Measurements from ENCODE around the gene GORASP2. TPM values are rescaled to one million over a fixed set of nuclear protein-coding genes. Genes with fewer than 3 reads are reported as not detected.

Gene GORASP2
- total RNA-seq, 4 donors from 2014 or later: 30.6 to 45.2 (median 35.3) TPM

- Histone ChIP-seq H3K27ac (peak overlapping the region; percentile 72 to 84 (median 78)), H3K36me3 (no peaks in the 10 kb centered on the region), H3K4me3 (peak overlapping the region; percentile 54 to 78 (median 70)), H3K9me3 (no peaks in the 10 kb centered on the region), H3K4me1 (peaks cover 0 to 9% (median 0%) of the 10 kb centered on the region in 4 donors), H3K27me3 (no peaks in the 10 kb centered on the region)
- TF ChIP-seq POLR2A (IDR thresholded peaks at IDR 0.05) (peak; percentile 36 to 42), CTCF (IDR thresholded peaks at IDR 0.05) (peak; percentile 85 to 99 (median 95))
- DNase-seq: peak; percentile 85 to 94 (median 94)
These were observed 44.6 kb downstream of the GORASP2 start for GRCh38 chr2:170973492-170974303.

- no peak for TF ChIP-seq CTCF (IDR thresholded peaks at IDR 0.05)
- TF ChIP-seq POLR2A (IDR thresholded peaks at IDR 0.05): no peak
- H3K27me3 ChIP-seq: no peaks in the 10 kb centered on the region
- no peak for DNase-seq
- peak overlapping the region in 1 of 4 donors; percentile 84 for H3K27ac ChIP-seq
- H3K9me3 ChIP-seq: no peaks in the 10 kb centered on the region
- H3K4me3 ChIP-seq: peak overlapping the region; percentile 54 to 78 (median 70)
- H3K36me3 ChIP-seq: no peaks in the 10 kb centered on the region
- peaks cover 0 to 9% (median 0%) of the 10 kb centered on the region in 4 donors for H3K4me1 ChIP-seq
These were observed 45.4 kb downstream of the GORASP2 start for GRCh38 chr2:170974304-170974993.

- Histone ChIP-seq H3K27ac (no peak overlapping the region), H3K4me3 (no peak overlapping the region), H3K4me1 (peaks cover 0 to 9% (median 0%) of the 10 kb centered on the region in 4 donors), H3K36me3 (no peaks in the 10 kb centered on the region), H3K9me3 (no peaks in the 10 kb centered on the region), H3K27me3 (no peaks in the 10 kb centered on the region)
- TF ChIP-seq POLR2A (IDR thresholded peaks at IDR 0.05) (no peak), CTCF (IDR thresholded peaks at IDR 0.05) (no peak)
- no peak for DNase-seq
These were observed 46.3 kb downstream of the GORASP2 start for GRCh38 chr2:170975127-170975942.

- Histone ChIP-seq H3K4me1 (peaks cover 0 to 9% (median 0%) of the 10 kb centered on the region in 4 donors), H3K27me3 (no peaks in the 10 kb centered on the region), H3K27ac (no peak overlapping the region), H3K36me3 (no peaks in the 10 kb centered on the region), H3K9me3 (no peaks in the 10 kb centered on the region), H3K4me3 (no peak overlapping the region)
- TF ChIP-seq POLR2A (IDR thresholded peaks at IDR 0.05) (no peak), CTCF (IDR thresholded peaks at IDR 0.05) (no peak)
- no peak for DNase-seq
These were observed 46.9 kb downstream of the GORASP2 start for GRCh38 chr2:170975943-170976270.

- Histone ChIP-seq H3K27ac (no peak overlapping the region), H3K4me1 (no peaks in the 10 kb centered on the region), H3K27me3 (no peaks in the 10 kb centered on the region), H3K9me3 (no peaks in the 10 kb centered on the region), H3K4me3 (no peak overlapping the region), H3K36me3 (no peaks in the 10 kb centered on the region)
- TF ChIP-seq CTCF (IDR thresholded peaks at IDR 0.05) (no peak), POLR2A (IDR thresholded peaks at IDR 0.05) (no peak)
- no peak for DNase-seq
These were observed 55.0 kb downstream of the GORASP2 start for GRCh38 chr2:170984079-170984478.

All from Peyer's patch (tissue), 4 donors.